HG02642 (cell line): ENCODE results near the gene MALAT1.

Source experiments
- ATAC-seq: cut with Tn5 transposase; IDR thresholded peaks from one replicate; pipeline ENCODE4 v1.9.1; 2021; ENCODE audit warnings: mild to moderate bottlenecking; ENCODE audit not compliant: unreplicated experiment, poor library complexity

Gene MALAT1

GRCh38 chr11:65554057-65554818, 55.4 kb downstream of the MALAT1 start:
- ATAC-seq: no peak

DNA sequence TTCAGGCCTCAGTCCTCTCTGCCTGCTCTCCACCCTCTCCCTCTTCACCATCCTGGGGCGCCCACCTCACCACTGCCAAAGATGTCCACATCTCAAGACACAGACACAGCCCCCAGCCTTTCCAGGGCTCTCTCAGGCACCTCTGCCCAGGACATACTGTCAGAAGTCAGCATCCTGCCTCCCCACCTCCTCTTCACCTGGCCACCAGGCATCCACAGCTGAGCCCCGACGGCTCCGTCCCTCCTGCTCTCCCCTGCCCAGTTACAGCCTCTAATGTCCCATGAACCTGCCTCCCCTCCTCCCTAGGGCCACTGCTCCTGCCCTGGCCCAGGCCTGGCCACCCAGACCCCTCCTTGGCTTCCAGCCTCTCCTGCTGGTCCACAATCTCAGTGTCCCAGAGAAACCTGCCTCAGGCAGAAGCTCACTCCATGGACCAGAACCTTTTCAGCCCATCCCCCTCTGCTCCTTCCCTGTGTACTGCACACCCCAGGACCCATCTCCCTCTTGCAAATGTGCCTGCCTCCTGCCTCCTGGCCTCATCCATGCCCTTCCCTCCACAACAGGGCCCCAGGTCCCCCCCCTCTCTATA, 56.1 kb downstream of the MALAT1 start:
- no peak for ATAC-seq

- no peak for ATAC-seq
Observed at GRCh38 chr11:65555693-65556231, 56.9 kb downstream of the MALAT1 start.
